ENCODE results near the gene OCRL.

OCRL gene

DNA sequence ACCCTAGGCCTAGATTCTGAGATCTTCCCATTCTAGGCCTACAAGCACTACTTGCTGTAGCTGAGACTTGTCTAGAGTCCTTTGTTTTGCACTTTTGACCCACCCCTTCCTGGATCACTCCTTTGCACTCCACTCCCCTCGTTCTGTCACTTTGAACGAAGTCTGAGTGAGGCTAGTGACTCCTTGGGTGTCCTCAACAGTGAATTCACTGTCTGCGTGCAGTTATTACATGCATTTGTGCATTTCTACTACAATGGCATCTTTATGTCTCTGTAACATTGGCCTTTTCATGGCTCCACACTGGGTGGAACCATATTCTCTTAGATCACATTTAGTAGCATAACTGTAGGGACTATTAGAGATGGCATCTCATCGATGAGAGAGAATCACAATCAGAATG is 50.5 kb downstream of the OCRL start:
- TF ChIP-seq, protein P1, sequence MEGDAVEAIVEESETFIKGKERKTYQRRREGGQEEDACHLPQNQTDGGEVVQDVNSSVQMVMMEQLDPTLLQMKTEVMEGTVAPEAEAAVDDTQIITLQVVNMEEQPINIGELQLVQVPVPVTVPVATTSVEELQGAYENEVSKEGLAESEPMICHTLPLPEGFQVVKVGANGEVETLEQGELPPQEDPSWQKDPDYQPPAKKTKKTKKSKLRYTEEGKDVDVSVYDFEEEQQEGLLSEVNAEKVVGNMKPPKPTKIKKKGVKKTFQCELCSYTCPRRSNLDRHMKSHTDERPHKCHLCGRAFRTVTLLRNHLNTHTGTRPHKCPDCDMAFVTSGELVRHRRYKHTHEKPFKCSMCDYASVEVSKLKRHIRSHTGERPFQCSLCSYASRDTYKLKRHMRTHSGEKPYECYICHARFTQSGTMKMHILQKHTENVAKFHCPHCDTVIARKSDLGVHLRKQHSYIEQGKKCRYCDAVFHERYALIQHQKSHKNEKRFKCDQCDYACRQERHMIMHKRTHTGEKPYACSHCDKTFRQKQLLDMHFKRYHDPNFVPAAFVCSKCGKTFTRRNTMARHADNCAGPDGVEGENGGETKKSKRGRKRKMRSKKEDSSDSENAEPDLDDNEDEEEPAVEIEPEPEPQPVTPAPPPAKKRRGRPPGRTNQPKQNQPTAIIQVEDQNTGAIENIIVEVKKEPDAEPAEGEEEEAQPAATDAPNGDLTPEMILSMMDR (IDR thresholded peaks at IDR 0.05; ENCODE audit: low read depth, low read length, missing control alignments): no peak
- in situ Hi-C loops (cut with HindIII; ENCODE audit: low sequenced_read_pairs): no loop called here
- no peak overlapping the region for H3K4me3 ChIP-seq (ENCODE audit: low read depth, low read length)
- no peak for DNase-seq (ENCODE audit: low read depth)

DNA sequence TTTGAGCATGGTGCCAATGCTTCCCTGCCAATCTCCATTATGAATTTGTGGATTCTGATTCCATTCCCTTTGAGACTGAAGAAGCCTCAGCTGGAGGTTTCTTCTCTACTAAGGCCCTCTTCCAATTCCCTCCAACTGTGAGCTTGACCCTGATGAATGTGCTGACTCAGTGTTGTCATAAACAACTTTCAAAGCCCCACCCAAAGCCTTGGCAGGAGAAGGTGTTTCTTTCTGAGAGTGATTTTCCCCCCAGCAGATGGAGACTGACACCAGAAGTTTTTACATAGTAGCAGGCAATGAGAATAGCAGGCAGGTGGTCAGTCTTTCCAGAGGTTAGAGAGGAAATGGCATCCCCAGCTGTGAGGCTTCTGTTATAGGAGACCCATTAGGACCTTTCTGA is 53.1 kb downstream of the OCRL start:
- in situ Hi-C loops (cut with HindIII; ENCODE audit: low sequenced_read_pairs): no loop called here
- TF ChIP-seq, protein P1 (IDR thresholded peaks at IDR 0.05; ENCODE audit: low read depth, low read length, missing control alignments): no peak
- DNase-seq (ENCODE audit: low read depth): peak; percentile 27

DNA sequence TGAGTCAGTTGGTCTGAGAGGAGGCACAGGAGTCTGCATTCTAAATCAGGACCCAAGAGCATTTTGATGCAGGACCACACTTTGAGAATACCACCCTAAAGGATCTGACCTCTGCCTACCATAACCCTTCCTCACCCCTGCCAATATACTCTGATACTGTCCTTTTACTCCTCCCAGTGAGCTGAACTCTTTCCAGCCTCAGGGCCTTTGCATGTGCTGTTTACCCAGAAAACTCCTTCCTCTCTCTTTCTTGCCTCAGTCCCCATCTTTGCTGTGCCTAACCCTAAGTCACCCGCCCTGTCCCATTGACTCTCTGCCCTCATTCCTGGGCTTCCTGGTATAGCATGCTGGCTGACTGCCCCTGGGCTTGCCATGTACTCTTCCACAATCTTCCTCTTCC is 54.7 kb downstream of the OCRL start:
- TF ChIP-seq, protein P1 (IDR thresholded peaks at IDR 0.05; ENCODE audit: low read depth, low read length, missing control alignments): no peak
- DNase-seq (ENCODE audit: low read depth): no peak
- in situ Hi-C loops (cut with HindIII; ENCODE audit: low sequenced_read_pairs): no loop called here
- H3K4me3 ChIP-seq (ENCODE audit: low read depth, low read length): no peak overlapping the region

More for the DNA sequence above, 53.1 kb downstream of the OCRL start:
- no peak overlapping the region for H3K4me3 ChIP-seq (ENCODE audit: low read depth, low read length)

DNA sequence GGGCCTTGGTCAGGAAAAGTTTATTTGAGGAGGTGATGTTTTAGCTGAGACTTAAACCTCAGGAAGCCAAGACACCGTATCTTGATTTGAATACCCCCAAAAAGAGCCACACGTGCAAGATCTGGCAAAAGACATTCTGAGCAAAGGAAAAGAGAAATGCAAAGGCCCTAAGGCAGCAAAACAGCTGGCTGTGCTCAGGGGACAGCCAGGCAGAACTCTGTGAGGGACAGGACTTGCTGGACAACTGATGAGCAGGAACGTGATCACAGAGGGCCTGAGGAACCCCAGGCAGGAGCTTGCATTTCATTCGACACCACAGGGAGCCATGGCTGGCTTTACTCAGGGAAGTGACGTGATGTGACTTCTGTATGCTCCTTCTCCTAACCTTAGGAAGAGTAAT is 56.0 kb downstream of the OCRL start:
- in situ Hi-C loops (cut with HindIII; ENCODE audit: low sequenced_read_pairs): no loop called here
- TF ChIP-seq, protein P1 (IDR thresholded peaks at IDR 0.05; ENCODE audit: low read depth, low read length, missing control alignments): no peak

DNA sequence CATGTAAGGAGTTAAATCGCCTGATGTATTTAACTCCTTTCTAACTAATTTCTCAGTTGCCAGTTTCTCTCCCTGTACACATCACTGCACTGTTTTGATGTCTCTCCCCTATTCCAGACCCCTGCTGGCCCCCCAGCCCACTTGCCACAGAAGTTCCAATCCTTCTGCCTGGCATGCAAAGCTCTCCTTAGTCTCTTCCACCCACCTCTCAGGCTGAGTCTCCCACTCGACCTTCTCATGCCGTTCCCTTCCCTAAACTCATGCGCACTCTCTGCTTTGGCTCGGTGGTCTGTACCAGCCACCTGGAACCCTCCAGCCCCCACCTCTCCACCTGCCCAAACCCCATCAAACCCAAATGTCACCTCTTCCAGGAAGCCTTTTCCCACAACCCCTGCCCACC is 57.8 kb downstream of the OCRL start:
- no peak overlapping the region for H3K4me3 ChIP-seq (ENCODE audit: low read depth, low read length)
- in situ Hi-C loops (cut with HindIII; ENCODE audit: low sequenced_read_pairs): no loop called here
- no peak for DNase-seq (ENCODE audit: low read depth)
- TF ChIP-seq, protein P1 (IDR thresholded peaks at IDR 0.05; ENCODE audit: low read depth, low read length, missing control alignments): no peak

More for the DNA sequence above, 56.0 kb downstream of the OCRL start:
- no peak overlapping the region for H3K4me3 ChIP-seq (ENCODE audit: low read depth, low read length)
- no peak for DNase-seq (ENCODE audit: low read depth)

DNA sequence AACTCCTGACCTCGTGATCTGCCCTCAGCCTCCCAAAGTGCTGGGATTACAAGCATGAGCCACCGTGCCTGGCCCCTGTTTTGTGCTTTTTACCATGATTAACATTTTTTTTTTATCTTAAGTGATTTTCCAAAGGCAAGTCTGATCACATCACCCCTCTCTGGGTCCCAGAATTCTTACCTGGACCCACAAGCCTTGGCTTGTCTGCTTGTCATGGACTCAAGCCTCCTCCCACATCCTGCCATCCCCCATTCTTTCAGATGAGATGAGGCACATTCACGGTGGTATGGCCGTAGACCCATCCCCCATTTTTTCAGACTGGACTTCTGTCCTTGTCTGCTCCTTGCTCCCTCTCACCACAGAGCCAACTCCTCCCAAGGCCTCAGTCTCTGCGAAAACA is 59.4 kb downstream of the OCRL start:
- no peak for DNase-seq (ENCODE audit: low read depth)
- no peak overlapping the region for H3K4me3 ChIP-seq (ENCODE audit: low read depth, low read length)
- TF ChIP-seq, protein P1 (IDR thresholded peaks at IDR 0.05; ENCODE audit: low read depth, low read length, missing control alignments): no peak
- in situ Hi-C loops (cut with HindIII; ENCODE audit: low sequenced_read_pairs): no loop called here

DNA sequence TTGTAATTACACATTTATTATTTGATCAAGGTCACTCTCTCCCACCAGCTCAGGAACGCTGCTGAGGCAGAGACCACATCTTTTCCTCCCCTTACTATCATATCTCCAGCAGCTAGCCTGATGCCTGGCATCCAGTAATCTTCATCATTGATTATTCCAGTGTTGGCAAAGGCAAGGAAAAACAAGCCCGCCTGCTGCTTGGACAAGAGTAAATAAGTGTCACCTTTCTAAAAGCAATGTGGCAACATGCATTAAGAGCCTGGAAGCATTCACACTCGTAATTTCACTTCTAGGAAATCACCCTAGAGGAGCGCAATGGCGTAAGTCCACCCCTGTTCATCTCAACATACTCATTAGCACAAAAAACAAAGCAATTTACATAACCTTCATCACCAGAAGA is 59.9 kb downstream of the OCRL start:
- in situ Hi-C loops (cut with HindIII; ENCODE audit: low sequenced_read_pairs): loop anchor here (10.0 to 25.0 kb wide), 2 partner anchors 112 to 435 kb away; no protein-coding TSS in a partner anchor
- no peak for DNase-seq (ENCODE audit: low read depth)
- no peak overlapping the region for H3K4me3 ChIP-seq (ENCODE audit: low read depth, low read length)
- TF ChIP-seq, protein P1 (IDR thresholded peaks at IDR 0.05; ENCODE audit: low read depth, low read length, missing control alignments): no peak
